PC-9 (cell line): ENCODE data around the gene RPL5.

Experiments used
- EZH2 ChIP-seq: fragments of 200-600 bp; sonication (generic); IDR thresholded peaks from 2 replicates; pipeline ENCODE4 v1.8.0; 2017; ENCODE audit warnings: antibody characterized with exemption, low read depth
- TF ChIP-seq, protein P1 (sequence below): fragments of 200-600 bp; sonication (generic); conservative IDR thresholded peaks from 2 replicates; pipeline ENCODE4 v1.6.1; 2017; ENCODE audit warnings: mixed run types, antibody characterized with exemption, mild to moderate bottlenecking, moderate library complexity

DNA sequence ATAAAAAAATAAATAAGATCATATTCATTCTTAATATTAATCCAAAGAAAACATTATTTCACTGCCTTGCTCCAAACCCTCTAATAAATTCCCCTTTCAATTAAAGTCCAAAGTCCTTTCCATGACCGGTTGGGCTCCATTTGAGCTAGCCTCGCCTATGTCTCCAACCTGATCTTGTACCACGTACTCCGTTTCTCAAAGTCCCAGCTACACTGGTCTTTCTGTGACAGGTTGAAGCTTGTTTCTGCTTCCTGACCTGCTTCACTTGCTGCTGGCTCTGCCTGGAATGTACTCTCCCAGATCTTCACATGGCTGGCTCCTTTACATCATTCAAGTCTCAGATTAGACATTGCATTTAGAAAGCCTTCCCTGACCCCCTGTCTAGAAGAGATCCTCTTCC is 16.4 kb downstream of the RPL5 start:
- TF ChIP-seq, protein P1, sequence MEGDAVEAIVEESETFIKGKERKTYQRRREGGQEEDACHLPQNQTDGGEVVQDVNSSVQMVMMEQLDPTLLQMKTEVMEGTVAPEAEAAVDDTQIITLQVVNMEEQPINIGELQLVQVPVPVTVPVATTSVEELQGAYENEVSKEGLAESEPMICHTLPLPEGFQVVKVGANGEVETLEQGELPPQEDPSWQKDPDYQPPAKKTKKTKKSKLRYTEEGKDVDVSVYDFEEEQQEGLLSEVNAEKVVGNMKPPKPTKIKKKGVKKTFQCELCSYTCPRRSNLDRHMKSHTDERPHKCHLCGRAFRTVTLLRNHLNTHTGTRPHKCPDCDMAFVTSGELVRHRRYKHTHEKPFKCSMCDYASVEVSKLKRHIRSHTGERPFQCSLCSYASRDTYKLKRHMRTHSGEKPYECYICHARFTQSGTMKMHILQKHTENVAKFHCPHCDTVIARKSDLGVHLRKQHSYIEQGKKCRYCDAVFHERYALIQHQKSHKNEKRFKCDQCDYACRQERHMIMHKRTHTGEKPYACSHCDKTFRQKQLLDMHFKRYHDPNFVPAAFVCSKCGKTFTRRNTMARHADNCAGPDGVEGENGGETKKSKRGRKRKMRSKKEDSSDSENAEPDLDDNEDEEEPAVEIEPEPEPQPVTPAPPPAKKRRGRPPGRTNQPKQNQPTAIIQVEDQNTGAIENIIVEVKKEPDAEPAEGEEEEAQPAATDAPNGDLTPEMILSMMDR, result no peak
- TF ChIP-seq EZH2, result no peak
